NCI-H2107 (cell line): Measurements from ENCODE around the gene SLC7A11.

Experiments
- DNase-seq: peaks from one replicate; lab custom pipeline; 2025; lab: John Stamatoyannopoulos, UW

SLC7A11 gene

GRCh38 chr4:138205531-138206233, 36.5 kb downstream of the SLC7A11 start:
- DNase-seq: no peak

DNA sequence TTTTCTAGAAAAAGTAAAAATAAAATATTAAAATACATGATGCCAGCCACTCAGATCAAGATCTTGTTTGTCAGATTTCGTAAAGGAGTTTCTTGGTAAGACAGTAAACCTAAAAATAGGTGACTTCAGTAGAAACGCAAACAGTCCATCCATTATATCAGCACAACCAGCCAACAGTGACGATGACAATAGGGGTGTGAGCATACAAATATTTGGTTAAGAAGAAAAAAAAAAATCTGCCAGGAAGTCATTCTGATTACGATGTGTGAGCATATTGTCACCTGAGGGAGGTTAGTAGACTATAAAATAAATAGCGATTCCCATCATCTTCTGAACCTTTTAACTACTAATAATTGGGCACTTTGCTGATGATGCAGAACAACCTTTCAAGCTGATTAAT, 37.6 kb downstream of the SLC7A11 start:
- DNase-seq: no peak

- DNase-seq: no peak
These were observed 39.5 kb downstream of the SLC7A11 start for GRCh38 chr4:138202686-138203085.

GRCh38 chr4:138200236-138200590, 41.9 kb downstream of the SLC7A11 start:
- DNase-seq: no peak

DNA sequence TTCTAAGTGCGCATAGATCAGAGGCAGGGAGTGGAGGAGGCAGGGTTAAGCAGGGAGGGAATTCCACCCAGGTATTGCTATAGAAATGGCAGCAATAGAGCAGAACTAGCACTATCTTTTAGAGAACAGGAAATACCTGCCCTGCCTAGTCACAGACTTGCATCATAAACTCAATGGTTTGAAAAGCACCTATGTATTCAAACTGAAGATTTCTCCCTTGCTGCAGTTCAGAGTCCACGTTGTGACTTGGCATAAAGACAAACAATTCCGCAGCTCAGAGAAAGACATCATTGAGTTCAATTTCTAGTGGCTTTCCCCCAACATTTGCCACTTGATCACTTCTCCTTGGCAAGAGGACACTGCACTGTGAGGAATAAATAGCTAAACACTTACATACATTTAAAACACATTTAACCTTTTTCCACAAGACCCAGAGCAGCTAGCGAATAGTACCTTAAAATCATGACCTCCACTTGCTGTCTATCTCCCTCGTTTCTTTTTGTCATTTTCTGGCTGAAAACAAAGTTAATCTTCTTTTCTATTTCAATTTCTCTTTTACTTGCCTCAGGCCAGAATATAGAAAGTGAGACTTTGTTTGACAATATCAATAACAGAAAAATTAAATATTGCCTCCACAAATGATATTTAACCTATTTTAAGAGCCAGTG, 42.4 kb downstream of the SLC7A11 start:
- no peak for DNase-seq

DNA sequence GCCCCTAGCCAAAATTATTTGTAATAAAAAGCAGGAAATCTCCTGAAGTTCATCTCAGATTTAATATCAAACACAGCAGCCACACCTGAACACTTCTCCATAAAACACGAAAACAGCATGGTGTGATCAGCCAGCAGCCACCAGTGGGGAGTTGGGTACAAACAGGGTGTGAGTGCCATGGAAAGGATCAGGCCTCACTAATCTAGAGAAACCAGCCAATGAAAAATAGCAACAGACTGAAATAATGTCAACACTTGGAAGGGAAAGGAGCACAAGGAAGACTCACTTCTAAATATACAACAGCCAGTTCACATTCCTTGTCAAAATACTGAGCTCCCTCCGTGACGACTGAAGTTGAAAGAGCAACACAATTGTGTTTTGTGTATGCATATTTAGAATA, 46.0 kb downstream of the SLC7A11 start:
- DNase-seq: no peak

- DNase-seq: no peak
These were observed 48.2 kb downstream of the SLC7A11 start for GRCh38 chr4:138193963-138194362.

DNA sequence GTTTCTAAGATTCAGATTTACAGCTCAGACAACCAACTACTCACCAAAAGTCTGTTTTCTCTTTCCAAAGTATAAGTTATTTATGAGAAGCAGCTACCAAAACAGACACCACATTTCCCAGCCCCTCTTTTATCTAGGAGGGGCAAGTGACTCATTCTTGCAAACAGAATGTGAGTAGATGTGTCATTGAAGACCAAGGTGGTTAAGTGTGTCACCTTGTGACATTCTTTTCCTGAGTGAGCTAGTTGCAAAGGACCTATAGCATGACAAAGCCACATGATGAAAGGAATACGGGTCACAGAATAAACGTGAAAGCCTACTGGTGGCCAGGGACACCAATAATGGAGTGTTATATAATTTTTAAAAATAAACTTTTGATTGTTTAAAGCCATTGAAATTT, 50.0 kb downstream of the SLC7A11 start:
- no peak for DNase-seq

GRCh38 chr4:138190452-138190858, 51.7 kb downstream of the SLC7A11 start:
- DNase-seq: no peak

GRCh38 chr4:138189206-138189605, 52.9 kb downstream of the SLC7A11 start:
- no peak for DNase-seq

GRCh38 chr4:138188406-138189084, 53.6 kb downstream of the SLC7A11 start:
- DNase-seq: no peak

DNA sequence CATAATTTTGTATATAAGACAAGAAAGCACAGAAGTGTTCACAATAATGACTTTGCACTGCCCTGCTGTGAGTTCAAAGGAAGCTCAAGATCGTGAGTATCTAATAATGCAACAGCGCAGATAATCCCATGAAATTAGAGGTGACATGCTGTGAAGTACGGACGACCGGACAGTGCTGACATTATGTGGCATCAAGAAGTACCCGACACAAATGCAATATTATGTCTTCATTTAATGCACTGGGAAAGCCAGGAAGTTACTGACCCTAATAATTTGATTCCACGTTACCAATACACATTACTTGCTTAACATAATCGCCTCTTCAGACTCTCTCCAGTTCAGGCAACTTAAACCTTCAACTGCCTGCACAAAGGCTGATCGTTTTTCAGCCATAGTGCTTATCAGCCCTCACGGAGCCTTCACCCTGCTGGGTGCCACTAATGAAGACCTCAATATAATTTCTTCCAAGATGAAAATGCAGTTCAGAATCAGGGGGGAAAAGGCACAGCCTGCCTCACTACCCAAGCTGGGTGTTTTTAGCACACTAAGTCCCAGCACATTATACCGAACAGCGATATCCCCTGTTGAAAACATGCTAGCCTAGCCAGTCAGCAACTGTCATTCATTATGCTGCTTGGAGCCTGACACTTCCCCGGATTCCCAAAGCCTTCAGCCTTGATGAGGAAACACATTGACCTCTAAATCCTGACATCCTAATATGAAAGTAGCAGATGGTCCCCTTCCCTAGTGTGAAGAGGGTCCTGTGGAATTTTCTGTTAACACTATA, 56.1 kb downstream of the SLC7A11 start:
- DNase-seq: no peak

DNA sequence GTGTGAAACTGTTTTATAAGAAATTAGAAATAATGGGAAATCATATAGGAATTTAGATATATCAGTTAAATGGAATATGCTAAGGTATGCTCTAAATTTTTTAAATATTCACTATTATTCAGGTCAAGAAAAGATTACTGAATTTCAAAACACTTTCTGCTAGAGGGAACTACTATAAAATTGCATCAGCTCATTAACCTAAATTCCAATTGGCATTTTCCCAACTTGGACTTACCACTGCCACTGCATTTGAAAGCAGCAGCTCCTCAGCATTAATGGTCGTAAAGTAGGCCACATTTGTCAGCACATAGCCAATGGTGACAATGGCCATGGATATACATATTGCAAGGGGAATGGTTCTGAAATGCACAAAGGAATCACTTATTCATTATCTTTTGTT, 57.3 kb downstream of the SLC7A11 start:
- DNase-seq: no peak

DNA sequence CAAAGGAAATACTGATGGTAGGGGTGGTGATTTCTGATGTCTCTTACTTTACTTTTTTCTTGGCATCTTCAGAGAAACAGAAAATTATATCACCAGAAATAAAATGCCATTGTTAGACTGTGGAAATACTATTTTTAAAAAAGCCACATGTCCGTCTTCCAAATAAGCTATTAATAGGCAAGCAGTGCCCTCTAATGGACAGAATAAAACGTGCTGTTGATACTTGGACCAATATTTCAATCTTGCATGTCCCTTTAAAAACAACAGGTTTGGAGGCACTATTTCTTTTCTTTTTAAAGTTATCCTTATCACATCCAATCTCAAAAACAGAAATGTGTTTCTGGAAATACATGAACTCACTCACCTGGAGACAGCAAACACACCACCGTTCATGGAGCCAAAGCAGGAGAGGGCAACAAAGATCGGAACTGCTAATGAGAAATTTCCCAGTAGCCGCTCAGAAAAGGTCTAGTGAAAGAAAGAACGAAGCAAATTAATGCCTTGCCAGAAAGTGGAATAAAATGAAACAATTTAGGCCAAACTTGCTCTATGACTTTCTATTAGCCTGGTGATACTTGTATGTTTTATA, 59.2 kb downstream of the SLC7A11 start:
- no peak for DNase-seq

- no peak for DNase-seq
These were observed 60.9 kb downstream of the SLC7A11 start for GRCh38 chr4:138181287-138181686.

GRCh38 chr4:138178566-138178965, 63.6 kb downstream of the SLC7A11 start:
- no peak for DNase-seq

- no peak for DNase-seq
These were observed 64.7 kb downstream of the SLC7A11 start for GRCh38 chr4:138177278-138177968.

GRCh38 chr4:138174981-138175794, 67.0 kb downstream of the SLC7A11 start:
- peak; percentile 10 for DNase-seq

DNA sequence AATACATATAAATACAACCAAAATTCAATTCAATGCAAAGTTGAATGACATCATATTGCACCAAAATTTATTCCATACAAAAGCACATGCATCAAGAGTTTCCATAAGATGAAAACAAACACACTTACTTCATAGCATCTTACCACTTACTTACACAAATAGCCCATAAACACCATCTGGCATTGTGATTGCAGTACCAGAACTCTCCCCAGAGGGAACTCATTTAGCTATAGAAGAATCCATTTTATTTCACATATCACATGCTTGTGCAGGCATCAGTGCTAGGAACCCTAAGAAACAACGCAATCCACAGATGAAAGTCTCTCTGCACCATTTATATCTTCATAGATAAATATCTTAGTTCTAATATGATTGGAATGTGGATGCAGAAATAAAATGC, 77.9 kb downstream of the SLC7A11 start:
- DNase-seq: no peak

GRCh38 chr4:138163171-138163570, 79.0 kb downstream of the SLC7A11 start:
- no peak for DNase-seq

GRCh38 chr4:138162259-138162658, 79.9 kb downstream of the SLC7A11 start:
- no peak for DNase-seq
